Measurements from ENCODE around the gene GRM4.
A peak's percentile ranks its signal among the peaks of the same experiment; 100 is the strongest.

Gene GRM4

DNA sequence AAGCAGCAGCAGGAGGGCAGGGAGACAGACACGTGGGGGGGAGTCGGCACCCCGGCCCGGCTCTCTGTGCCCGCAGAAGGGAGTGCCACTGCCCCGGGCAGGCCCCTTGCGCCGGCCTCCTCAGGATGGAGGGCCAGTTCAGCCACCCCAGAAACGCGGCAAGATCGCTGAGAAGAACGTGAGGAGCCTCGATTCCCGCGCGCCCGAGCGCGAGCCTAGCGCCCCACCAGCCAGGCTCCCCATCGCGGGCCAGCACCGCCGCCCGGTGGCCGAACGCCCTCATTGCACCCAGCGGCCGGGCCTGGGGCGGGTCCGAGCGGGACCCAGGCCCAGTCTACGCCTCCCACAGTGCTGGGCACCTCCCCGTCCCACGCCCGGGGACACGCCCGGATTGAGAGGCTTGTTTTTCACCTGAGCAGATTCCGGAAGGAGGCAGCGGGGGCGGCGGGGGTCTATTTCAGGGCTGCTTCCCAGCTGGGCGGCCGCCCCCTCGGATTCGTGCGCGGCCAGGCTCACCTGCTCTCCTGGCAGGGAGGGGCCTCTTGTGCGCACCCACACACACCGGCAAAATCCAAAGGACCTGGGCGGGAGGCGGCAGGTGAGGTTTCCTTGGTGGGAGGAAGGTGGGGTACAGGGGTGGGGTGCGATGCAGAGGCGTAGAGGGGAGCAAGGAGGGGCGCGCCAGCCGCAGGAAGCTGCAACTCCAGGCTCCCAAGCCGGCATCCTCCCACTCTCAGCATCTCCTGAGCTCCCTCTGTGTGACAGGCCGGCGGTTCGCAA lies 9.0 kb upstream of the GRM4 start:
- H3K9me3 Mint-ChIP-seq = peaks cover 24% of the 10 kb centered on the region
- H3K36me3 Mint-ChIP-seq (ENCODE audit: low read depth) = peaks cover 3% of the 10 kb centered on the region
- peak; percentile 92 for DNase-seq
- H3K4me3 Mint-ChIP-seq = peak overlapping the region; percentile 75
- TF ChIP-seq, protein P1, sequence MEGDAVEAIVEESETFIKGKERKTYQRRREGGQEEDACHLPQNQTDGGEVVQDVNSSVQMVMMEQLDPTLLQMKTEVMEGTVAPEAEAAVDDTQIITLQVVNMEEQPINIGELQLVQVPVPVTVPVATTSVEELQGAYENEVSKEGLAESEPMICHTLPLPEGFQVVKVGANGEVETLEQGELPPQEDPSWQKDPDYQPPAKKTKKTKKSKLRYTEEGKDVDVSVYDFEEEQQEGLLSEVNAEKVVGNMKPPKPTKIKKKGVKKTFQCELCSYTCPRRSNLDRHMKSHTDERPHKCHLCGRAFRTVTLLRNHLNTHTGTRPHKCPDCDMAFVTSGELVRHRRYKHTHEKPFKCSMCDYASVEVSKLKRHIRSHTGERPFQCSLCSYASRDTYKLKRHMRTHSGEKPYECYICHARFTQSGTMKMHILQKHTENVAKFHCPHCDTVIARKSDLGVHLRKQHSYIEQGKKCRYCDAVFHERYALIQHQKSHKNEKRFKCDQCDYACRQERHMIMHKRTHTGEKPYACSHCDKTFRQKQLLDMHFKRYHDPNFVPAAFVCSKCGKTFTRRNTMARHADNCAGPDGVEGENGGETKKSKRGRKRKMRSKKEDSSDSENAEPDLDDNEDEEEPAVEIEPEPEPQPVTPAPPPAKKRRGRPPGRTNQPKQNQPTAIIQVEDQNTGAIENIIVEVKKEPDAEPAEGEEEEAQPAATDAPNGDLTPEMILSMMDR (IDR thresholded peaks at IDR 0.05) = peak; percentile 98
- no peak overlapping the region for H3K27ac Mint-ChIP-seq
- peaks cover 69% of the 10 kb centered on the region for H3K27me3 Mint-ChIP-seq (ENCODE audit: low read depth, poor library complexity)
- H3K4me1 Mint-ChIP-seq = peaks cover 35% of the 10 kb centered on the region

- DNase-seq = no peak
- TF ChIP-seq, protein P1 (IDR thresholded peaks at IDR 0.05) = no peak
- Mint-ChIP-seq H3K9me3 (peaks cover 5% of the 10 kb centered on the region), H3K27ac (no peak overlapping the region), H3K4me3 (no peak overlapping the region), H3K4me1 (peaks cover 54% of the 10 kb centered on the region), H3K27me3 (ENCODE audit: low read depth, poor library complexity) (peaks cover 68% of the 10 kb centered on the region), H3K36me3 (ENCODE audit: low read depth) (peaks cover 3% of the 10 kb centered on the region)
Observed at GRCh38 chr6:34152806-34153520, 7.1 kb upstream of the GRM4 start.

GRCh38 chr6:34152042-34152524 lies 6.2 kb upstream of the GRM4 start:
- peaks cover 63% of the 10 kb centered on the region for H3K4me1 Mint-ChIP-seq
- H3K27me3 Mint-ChIP-seq (ENCODE audit: low read depth, poor library complexity) = peaks cover 70% of the 10 kb centered on the region
- no peak overlapping the region for H3K27ac Mint-ChIP-seq
- no peaks in the 10 kb centered on the region for H3K36me3 Mint-ChIP-seq (ENCODE audit: low read depth)
- DNase-seq = no peak
- no peak overlapping the region for H3K4me3 Mint-ChIP-seq
- TF ChIP-seq, protein P1 (IDR thresholded peaks at IDR 0.05) = no peak
- H3K9me3 Mint-ChIP-seq = no peaks in the 10 kb centered on the region

DNA sequence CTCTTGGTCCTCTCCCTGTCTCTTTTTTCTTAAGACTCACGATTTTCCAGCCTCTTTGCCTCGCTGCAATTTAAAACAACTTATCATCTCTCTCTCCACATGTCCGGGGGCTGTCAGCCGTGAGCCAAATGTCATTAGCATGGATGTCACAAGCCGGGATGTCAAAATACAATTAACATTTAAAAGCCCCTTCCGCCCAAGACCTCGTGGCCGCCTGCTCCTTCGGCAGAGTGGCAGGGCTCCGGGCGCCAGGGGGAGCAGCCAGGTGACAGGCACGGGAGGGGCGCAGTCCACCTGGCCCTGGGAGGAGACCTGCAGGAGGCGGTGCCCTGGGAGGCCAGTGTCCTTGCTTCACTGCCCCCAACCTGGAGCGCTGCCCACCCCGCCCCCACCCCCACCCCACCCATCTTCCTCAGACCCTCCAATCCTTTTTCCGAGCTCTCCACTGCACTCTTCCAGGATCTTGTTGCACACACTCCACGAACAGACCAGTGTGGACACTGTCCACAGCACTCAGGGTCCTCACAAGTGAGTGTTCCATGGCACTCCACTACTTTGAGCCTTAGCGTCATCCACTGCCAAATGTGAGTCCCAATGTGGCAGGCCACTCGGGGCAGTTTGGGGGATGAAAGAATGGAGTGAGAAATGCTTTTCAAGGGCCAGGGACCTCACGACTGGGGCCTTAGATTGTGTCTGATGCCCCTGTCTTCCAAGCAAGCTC lies 5.6 kb upstream of the GRM4 start:
- Mint-ChIP-seq H3K27ac (no peak overlapping the region), H3K36me3 (ENCODE audit: low read depth) (no peaks in the 10 kb centered on the region), H3K27me3 (ENCODE audit: low read depth, poor library complexity) (peaks cover 72% of the 10 kb centered on the region), H3K4me3 (peak overlapping the region; percentile 35), H3K4me1 (peaks cover 69% of the 10 kb centered on the region), H3K9me3 (no peaks in the 10 kb centered on the region)
- DNase-seq = no peak
- TF ChIP-seq, protein P1 (IDR thresholded peaks at IDR 0.05) = no peak

DNA sequence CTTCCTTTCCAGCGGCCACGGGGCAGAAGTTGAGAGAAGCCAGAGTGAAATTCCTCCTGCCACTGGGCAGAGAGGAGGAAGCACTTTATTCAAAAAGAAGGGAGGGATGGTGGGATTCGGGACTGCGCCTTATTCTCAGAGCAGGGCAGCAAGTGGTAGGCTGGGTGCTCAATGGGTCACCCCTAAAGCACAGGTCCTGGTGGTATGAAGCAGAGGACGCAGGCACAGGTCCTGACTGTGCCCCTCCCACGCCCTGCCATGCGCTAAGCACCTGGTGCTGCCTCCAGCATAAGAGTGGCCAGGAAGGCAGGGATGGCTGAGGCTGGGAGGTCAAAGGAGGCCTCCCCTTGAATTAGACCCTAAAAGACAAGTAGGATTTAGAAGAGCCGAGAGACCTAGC lies 4.9 kb upstream of the GRM4 start:
- Mint-ChIP-seq H3K36me3 (ENCODE audit: low read depth) (no peaks in the 10 kb centered on the region), H3K9me3 (no peaks in the 10 kb centered on the region), H3K27me3 (ENCODE audit: low read depth, poor library complexity) (peaks cover 72% of the 10 kb centered on the region), H3K4me1 (peaks cover 76% of the 10 kb centered on the region), H3K27ac (no peak overlapping the region), H3K4me3 (no peak overlapping the region)
- TF ChIP-seq, protein P1 (IDR thresholded peaks at IDR 0.05) = no peak
- no peak for DNase-seq

Data from nephron progenitor cell (in vitro differentiated cells).